Measurements from ENCODE around the gene SLC9A3.
"Not testable (repeated sequence)": the region's sequence is repeated elsewhere in the genome, so short reads cannot be mapped to it uniquely, and the experiment has no call there.

The SLC9A3 gene

GRCh38 chr5:489689-490080 lies 34.6 kb downstream of the SLC9A3 start:
- DNase-seq (ENCODE audit: low spot score): no peak

GRCh38 chr5:488744-489688 lies 35.2 kb downstream of the SLC9A3 start:
- DNase-seq (ENCODE audit: low spot score): no peak

DNA sequence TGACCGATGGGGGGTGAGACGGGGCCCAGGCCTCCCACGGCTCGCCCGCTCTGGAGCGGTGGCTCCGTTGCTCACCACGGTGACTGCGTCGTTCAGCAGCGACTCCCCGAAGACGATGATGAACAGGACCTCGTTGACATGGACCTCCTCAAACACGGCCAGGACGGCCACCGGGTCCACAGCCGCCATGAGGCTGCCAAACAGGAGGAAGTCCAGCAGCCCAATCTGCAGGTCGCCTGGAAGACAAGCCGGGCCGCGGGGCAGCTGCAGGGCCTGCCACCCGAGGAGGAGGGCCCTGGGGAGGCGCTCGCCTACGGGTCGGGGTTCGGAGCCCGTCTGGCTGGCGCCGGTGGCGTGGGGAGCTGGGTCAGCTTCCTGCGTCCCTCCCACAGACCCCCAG lies 36.0 kb downstream of the SLC9A3 start:
- DNase-seq (ENCODE audit: low spot score): no peak

- DNase-seq (ENCODE audit: low spot score): not testable (repeated sequence)
These were observed 37.7 kb downstream of the SLC9A3 start for GRCh38 chr5:486597-486996.

- no peak for DNase-seq (ENCODE audit: low spot score)
These were observed 38.2 kb downstream of the SLC9A3 start for GRCh38 chr5:485946-486491.

DNA sequence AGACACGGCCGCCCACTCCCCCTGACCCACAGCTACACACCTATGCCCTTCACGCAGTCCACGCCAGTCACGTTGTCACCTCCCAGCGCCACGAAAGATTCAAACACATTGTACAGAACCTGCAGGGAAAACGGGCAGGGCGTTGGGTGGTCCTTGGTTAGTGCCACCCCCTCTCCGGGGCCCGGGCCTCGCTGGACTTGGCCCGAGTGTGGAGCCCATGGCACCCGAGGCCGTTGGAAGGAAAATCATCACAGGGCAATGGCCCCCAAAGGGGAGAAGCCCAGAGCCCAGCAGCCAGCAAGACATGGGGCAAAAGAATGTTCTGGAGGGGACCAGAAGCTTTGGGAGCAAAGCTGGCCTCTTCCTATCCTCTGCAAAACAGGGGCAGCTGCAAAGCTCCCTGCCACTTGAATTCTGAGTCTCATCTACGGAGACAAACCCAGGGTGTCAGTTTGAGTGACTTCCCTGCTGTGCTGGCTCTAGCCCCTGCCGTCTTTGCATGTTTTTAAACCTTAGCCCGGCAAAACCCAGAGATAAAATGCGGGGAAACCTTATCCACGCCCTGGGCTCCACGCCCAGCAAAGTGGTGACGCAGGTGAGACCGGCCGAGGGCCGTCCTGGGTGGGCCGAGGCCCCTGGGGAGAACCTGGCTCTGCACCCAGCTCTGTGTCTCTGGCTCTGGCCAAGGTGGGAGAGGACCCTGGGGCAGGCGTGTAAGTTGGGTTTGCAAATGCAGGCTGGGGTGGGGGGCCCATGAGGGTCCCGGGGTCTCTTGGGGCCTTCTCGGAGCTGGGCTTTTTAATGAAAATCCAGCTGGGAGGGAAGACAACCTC lies 38.9 kb downstream of the SLC9A3 start:
- DNase-seq (ENCODE audit: low spot score): no peak

DNA sequence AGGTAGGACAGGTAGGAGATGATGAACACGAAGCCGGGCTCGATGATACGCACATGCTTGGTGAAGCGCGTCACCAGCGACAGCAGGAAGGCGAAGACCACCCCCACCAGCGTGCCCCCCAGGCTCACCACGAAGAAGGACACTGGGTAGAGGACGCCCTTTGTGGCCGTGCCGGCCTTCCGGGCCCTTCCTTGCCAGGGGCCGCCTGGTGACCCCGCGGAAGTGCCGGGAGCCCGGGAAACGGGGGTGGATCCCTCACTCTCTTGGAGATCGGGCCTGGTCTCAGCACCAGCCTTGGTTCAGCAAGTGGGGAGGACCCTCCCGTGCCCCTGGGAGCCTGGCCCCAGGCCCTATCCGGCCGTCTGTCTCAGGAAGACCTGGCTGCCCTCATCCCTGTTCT lies 39.7 kb downstream of the SLC9A3 start:
- no peak for DNase-seq (ENCODE audit: low spot score)

DNA sequence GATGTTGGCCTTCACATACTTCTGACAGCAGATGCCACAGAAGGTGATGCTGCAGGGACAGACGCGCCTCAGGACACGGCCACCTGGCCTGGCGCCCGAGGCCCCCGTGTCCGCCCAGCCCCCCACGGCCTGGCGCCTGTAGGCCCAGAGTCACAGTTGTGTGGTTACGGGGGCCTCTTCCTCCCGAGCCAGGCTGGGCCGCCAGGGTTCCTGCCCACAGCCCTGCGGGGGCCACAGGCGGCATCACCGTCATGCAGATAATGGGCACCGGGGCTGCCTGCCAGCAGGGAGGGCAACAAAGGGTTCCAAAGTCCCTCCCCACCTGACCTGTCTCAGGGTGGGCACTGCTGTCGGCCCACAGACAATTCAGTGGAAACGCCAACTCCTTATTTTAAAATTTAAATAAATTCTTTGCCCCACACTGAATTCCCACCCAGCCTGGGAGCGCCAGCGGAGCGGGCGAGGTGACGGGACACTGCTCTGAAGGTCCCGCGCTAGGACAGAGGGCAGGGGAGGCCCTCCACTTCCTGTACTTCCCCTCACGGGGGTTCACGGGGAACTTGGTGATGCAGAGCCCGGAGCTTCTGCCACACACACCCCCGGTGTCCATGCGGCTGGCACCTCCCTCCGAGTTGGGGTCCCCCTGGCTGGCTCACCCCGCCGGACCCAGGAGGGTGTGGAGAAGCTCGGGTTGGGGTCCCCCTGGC lies 40.7 kb downstream of the SLC9A3 start:
- no peak for DNase-seq (ENCODE audit: low spot score)

GRCh38 chr5:483011-483410 lies 41.2 kb downstream of the SLC9A3 start:
- no peak for DNase-seq (ENCODE audit: low spot score)

GRCh38 chr5:482506-482905 lies 41.7 kb downstream of the SLC9A3 start:
- no peak for DNase-seq (ENCODE audit: low spot score)

DNA sequence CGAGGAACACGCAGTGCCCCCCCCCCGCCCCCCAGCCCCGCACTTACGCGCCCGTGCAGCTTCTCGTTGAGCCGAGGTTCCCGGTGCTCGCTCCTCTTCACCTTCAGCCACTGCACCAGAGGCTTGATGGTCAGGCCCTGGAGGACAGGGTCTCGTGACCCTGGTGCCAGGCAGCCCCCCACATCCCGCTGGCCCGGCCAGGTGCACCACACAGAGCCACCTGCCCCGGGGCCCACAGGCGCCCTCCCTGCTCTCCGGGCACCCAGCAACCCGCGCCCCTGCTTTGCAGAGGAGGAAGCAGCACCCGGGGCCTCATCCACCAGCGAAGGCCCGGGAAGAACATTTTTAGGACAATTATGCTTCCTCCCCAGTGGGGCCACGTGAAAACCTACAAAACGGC lies 42.2 kb downstream of the SLC9A3 start:
- DNase-seq (ENCODE audit: low spot score): no peak

- no peak for DNase-seq (ENCODE audit: low spot score)
These were observed 42.9 kb downstream of the SLC9A3 start for GRCh38 chr5:481347-481746.

DNA sequence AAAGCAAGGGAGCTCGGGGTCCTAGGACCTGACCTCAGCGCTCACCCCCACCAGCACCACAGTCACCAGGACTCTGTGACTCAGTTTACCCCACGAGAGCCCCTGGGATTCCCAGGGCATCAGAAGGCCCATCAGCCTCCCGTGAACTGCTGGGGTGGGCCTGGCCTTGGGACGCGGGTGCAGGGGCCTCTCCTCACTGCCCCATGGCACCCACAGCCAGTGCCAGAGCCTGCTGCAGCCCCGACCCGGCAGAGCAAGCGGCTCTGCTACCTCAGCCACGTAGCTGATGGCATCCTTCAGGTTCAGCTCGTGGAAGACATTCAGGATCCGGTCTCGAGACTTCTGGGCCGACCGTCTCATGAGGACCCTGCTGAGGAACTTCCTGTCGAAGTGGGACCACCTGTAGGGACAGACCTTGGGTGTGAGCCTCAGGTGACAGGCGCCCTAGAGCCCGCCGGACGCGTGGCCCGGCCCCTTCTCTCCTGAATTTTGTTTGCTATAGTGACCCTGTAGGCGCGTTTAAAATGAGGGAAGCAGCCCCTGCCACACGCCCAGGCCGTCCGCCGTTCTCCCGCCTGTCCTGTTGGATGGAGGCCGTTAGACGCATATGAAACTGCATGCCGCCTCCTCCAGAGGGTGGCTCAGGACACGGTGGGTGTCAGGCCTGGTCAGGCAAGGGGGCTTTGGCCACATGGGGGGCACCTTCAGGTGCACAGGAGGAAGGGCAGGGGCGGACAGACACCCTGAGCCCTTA lies 44.5 kb downstream of the SLC9A3 start:
- DNase-seq (ENCODE audit: low spot score): no peak

DNA sequence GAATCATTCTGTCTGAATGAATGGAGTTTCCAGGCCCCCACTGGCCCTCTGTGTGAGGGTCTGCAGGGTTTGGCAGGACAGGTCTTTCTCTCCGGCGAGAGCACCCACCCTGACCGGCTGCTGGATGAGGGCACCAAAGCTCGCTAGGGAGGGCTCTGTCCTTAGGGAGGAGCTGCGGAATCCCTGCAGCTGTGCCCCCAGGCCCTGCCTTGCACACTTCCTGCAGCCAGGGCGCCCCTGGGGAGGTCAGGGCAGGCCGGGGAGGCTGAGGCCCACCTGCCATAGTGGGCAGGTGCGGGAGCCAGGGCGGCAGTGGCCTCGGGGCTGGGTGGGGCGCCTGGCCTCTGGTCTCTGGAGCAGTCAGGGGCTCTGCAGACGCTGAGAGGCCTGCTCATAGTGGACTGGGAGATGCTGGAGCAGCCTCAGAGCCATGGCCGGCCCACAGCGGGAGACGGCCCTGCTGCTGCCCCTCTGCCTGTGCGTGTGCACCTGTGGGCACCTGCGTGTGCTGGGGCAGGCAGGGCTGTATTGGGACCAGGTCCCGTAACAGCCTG lies 45.2 kb downstream of the SLC9A3 start:
- no peak for DNase-seq (ENCODE audit: low spot score)

- DNase-seq (ENCODE audit: low spot score): no peak
These were observed 45.8 kb downstream of the SLC9A3 start for GRCh38 chr5:478369-478981.

GRCh38 chr5:477871-478270 lies 46.4 kb downstream of the SLC9A3 start:
- no peak for DNase-seq (ENCODE audit: low spot score)

GRCh38 chr5:477247-477646 lies 47.0 kb downstream of the SLC9A3 start:
- DNase-seq (ENCODE audit: low spot score): no peak

- no peak for DNase-seq (ENCODE audit: low spot score)
These were observed 47.5 kb downstream of the SLC9A3 start for GRCh38 chr5:476814-477175.

DNA sequence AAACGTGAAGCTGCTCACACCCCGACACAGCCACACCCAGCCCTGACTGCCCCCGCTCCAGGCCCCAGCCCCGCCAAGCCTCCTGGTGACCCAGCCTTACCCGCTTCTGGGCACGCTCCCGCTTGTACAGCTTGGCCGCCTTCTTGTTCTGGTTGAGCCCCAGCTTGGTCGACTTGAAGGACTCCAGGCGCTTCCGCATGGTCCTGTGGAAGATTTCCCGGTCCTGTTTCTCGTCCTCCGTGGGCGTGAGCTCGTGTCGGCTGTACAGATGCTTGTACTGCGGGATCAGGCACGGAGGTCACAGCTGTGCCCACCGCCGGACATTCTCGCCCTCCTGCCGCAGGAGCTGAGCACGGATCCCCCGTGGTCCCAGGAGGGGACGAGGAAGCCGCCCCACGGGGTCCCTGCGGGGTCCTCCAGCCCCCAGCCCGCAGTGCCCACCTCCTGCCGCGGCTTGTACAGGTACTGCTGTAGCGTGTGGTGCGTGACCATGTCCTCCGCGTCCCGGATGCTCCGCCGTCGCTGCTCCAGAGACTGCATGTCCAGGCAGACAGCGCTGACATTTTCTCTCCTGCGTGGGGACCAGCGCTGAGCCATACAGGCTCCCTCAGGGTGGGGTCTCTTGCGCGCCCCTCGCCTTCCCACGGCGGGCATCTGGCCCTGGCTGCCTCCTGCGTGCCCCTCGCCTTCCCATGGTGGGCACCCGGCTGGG lies 48.0 kb downstream of the SLC9A3 start:
- no peak for DNase-seq (ENCODE audit: low spot score)

GRCh38 chr5:475704-476101 lies 48.5 kb downstream of the SLC9A3 start:
- DNase-seq (ENCODE audit: low spot score): no peak

All from COLO829 (cell line).